Measurements from ENCODE around the gene COL24A1. TPM values are rescaled to one million over a fixed set of nuclear protein-coding genes. Genes with fewer than 3 reads are reported as not detected.

Gene COL24A1
- total RNA-seq, 1 experiment from 2014 or later = 0.08 TPM

GRCh38 chr1:86015375-86015774, 141.2 kb downstream of the COL24A1 start:
- TF ChIP-seq POLR2AphosphoS5 (IDR thresholded peaks at IDR 0.05; ENCODE audit: low read depth, low read length) = no peak
- no peak for TF ChIP-seq REST (IDR thresholded peaks at IDR 0.05; ENCODE audit: insufficient read depth in 1 of 2, low read depth in 2 of 2, low read length in 1 of 2)
- no peak for TF ChIP-seq CTCF (IDR thresholded peaks at IDR 0.05)
- TF ChIP-seq TCF7L2 (IDR thresholded peaks at IDR 0.05; ENCODE audit: low read depth, low read length) = no peak
- TF ChIP-seq SIN3A (IDR thresholded peaks at IDR 0.05; ENCODE audit: borderline replicate concordance, insufficient read depth, low read depth, low read length) = no peak
- CTCF ChIA-PET = no interaction called here
- H3K4me3 ChIP-seq (ENCODE audit: low read depth in 2 of 2, low read length in 2 of 2) = no peak overlapping the region
- no peaks in the 10 kb centered on the region for H3K36me3 ChIP-seq (ENCODE audit: control insufficient read depth, insufficient read depth, low read length)
- no TSS peak for BruUV-seq (replicated peaks)
- DNase-seq (ENCODE audit: low read depth, low spot score) (no peak), ATAC-seq (no peak)
- POLR2A ChIA-PET = interaction anchor here (0.6 kb wide), 1 partner anchor 336 kb away, joined by 4 read pairs; no protein-coding TSS in a partner anchor
- H3K9me3 ChIP-seq (ENCODE audit: control insufficient read depth, insufficient read depth, low read depth, low read length) = no peaks in the 10 kb centered on the region
- intact Hi-C loops (cut with micrococcal nuclease; ENCODE audit: unreplicated experiment) = loop anchor here (10.0 kb wide), 1 partner anchor 431 kb away; the partner anchor contains the start of gene CCN1
- H3K27me3 ChIP-seq (ENCODE audit: control insufficient read depth, insufficient read depth, low read length) = no peaks in the 10 kb centered on the region
- H3K27ac ChIP-seq (ENCODE audit: low read length) = no peak overlapping the region
- in situ Hi-C loops (cut with HindIII; ENCODE audit: low pct_unique_long_range_greater_than_20kb, low sequenced_read_pairs) = no loop called here
- H3K4me1 ChIP-seq (ENCODE audit: control insufficient read depth, insufficient read depth, low read length) = no peaks in the 10 kb centered on the region

GRCh38 chr1:86000601-86001000, 156.0 kb downstream of the COL24A1 start:
- no peaks in the 10 kb centered on the region for H3K36me3 ChIP-seq (ENCODE audit: control insufficient read depth, insufficient read depth, low read length)
- POLR2A ChIA-PET = no interaction called here
- H3K27me3 ChIP-seq (ENCODE audit: control insufficient read depth, insufficient read depth, low read length) = peaks cover 19% of the 10 kb centered on the region
- TF ChIP-seq POLR2AphosphoS5 (IDR thresholded peaks at IDR 0.05; ENCODE audit: low read depth, low read length) = no peak
- no peak for TF ChIP-seq TCF7L2 (IDR thresholded peaks at IDR 0.05; ENCODE audit: low read depth, low read length)
- TF ChIP-seq CTCF (IDR thresholded peaks at IDR 0.05) = no peak
- no peak for TF ChIP-seq REST (IDR thresholded peaks at IDR 0.05; ENCODE audit: insufficient read depth in 1 of 2, low read depth in 2 of 2, low read length in 1 of 2)
- no peak for TF ChIP-seq SIN3A (IDR thresholded peaks at IDR 0.05; ENCODE audit: borderline replicate concordance, insufficient read depth, low read depth, low read length)
- peaks cover 7% of the 10 kb centered on the region; the same call in 1 of the 2 replicates for H3K9me3 ChIP-seq (ENCODE audit: control insufficient read depth, insufficient read depth, low read depth, low read length)
- H3K4me3 ChIP-seq (ENCODE audit: low read depth in 2 of 2, low read length in 2 of 2) = no peak overlapping the region
- in situ Hi-C loops (cut with HindIII; ENCODE audit: low pct_unique_long_range_greater_than_20kb, low sequenced_read_pairs) = no loop called here
- no peak for DNase-seq (ENCODE audit: low read depth, low spot score)
- CTCF ChIA-PET = no interaction called here
- intact Hi-C loops (cut with micrococcal nuclease; ENCODE audit: unreplicated experiment) = no loop called here
- no peak for ATAC-seq
- H3K4me1 ChIP-seq (ENCODE audit: control insufficient read depth, insufficient read depth, low read length) = no peaks in the 10 kb centered on the region
- H3K27ac ChIP-seq (ENCODE audit: low read length) = no peak overlapping the region
- no TSS peak for BruUV-seq (replicated peaks)

Data from Panc1 (cell line).